Measurements from ENCODE around the gene DISC1.

- TF ChIP-seq, protein P1, sequence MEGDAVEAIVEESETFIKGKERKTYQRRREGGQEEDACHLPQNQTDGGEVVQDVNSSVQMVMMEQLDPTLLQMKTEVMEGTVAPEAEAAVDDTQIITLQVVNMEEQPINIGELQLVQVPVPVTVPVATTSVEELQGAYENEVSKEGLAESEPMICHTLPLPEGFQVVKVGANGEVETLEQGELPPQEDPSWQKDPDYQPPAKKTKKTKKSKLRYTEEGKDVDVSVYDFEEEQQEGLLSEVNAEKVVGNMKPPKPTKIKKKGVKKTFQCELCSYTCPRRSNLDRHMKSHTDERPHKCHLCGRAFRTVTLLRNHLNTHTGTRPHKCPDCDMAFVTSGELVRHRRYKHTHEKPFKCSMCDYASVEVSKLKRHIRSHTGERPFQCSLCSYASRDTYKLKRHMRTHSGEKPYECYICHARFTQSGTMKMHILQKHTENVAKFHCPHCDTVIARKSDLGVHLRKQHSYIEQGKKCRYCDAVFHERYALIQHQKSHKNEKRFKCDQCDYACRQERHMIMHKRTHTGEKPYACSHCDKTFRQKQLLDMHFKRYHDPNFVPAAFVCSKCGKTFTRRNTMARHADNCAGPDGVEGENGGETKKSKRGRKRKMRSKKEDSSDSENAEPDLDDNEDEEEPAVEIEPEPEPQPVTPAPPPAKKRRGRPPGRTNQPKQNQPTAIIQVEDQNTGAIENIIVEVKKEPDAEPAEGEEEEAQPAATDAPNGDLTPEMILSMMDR (IDR thresholded peaks at IDR 0.05) = no peak
- TF ChIP-seq MXI1 (IDR thresholded peaks at IDR 0.05; ENCODE audit: low read depth, low read length) (no peak), TCF12 (IDR thresholded peaks at IDR 0.05) (no peak), NRF1 (IDR thresholded peaks at IDR 0.05; ENCODE audit: low read depth, low read length) (no peak), ELF1 (IDR thresholded peaks at IDR 0.05) (no peak), JUND (IDR thresholded peaks at IDR 0.05) (no peak), RFX5 (IDR thresholded peaks at IDR 0.05; ENCODE audit: low read length) (no peak), YY1 (IDR thresholded peaks at IDR 0.05; ENCODE audit: low read depth) (no peak)
Measured at GRCh38 chr1:231821281-231821680, 194.7 kb downstream of the DISC1 start.

Measured in SK-N-SH (cell line).